IMR-90 (cell line): ENCODE data around the gene CLEC9A.

Source experiments
- BHLHE40 ChIP-seq: fragments of 150-350 bp; IDR thresholded peaks from 2 replicates; pipeline ENCODE4 v1.6.1; 2016; ENCODE audit warnings: mild to moderate bottlenecking, low read depth, low read length
- CEBPB ChIP-seq: IDR thresholded peaks from 2 replicates; pipeline ENCODE4 v1.6.1; 2012; ENCODE audit warnings: low read depth, low read length, improper control_type of control experiment
- CHD1 ChIP-seq: IDR thresholded peaks from 2 replicates; pipeline ENCODE4 v1.6.1; 2012; ENCODE audit warnings: low read depth, low read length, improper control_type of control experiment
- CTCF ChIP-seq: conservative IDR thresholded peaks from 2 replicates; pipeline ENCODE4 v1.5.1; 2012; ENCODE audit warnings: mild to moderate bottlenecking, low read depth, low read length, improper control_type of control experiment
- ELK1 ChIP-seq: fragments of 150-350 bp; IDR thresholded peaks from 2 replicates; pipeline ENCODE4 v1.6.1; 2016; ENCODE audit warnings: low read depth, mild to moderate bottlenecking, low read length, moderate library complexity, borderline replicate concordance
- FOS ChIP-seq: fragments of 150-350 bp; IDR thresholded peaks from 2 replicates; pipeline ENCODE4 v1.6.1; 2016; ENCODE audit warnings: low read depth, low read length
- MAFK ChIP-seq: IDR thresholded peaks from 2 replicates; pipeline ENCODE4 v1.6.1; 2012; ENCODE audit warnings: low read depth, low read length, improper control_type of control experiment
- MAZ ChIP-seq: IDR thresholded peaks from 2 replicates; pipeline ENCODE4 v1.6.1; 2012; ENCODE audit warnings: low read depth, mild to moderate bottlenecking, low read length, improper control_type of control experiment, moderate library complexity, borderline replicate concordance
- MXI1 ChIP-seq: IDR thresholded peaks from 2 replicates; pipeline ENCODE4 v1.6.1; 2012; ENCODE audit warnings: low read depth, mild to moderate bottlenecking, low read length, moderate library complexity, borderline replicate concordance
- NFE2L2 ChIP-seq: fragments of 150-350 bp; IDR thresholded peaks from 2 replicates; pipeline ENCODE4 v1.6.1; 2016; ENCODE audit warnings: low read depth, mild to moderate bottlenecking, low read length
- POLR2A ChIP-seq: IDR thresholded peaks from 2 replicates; pipeline ENCODE4 v1.6.1; 2012; ENCODE audit warnings: mild to moderate bottlenecking, low read depth, low read length
- RAD21 ChIP-seq: IDR thresholded peaks from 2 replicates; pipeline ENCODE4 v1.6.1; 2012; ENCODE audit warnings: low read length, improper control_type of control experiment
- RCOR1 ChIP-seq: IDR thresholded peaks from 2 replicates; pipeline ENCODE4 v1.6.1; 2012; ENCODE audit warnings: mild to moderate bottlenecking, low read length, improper control_type of control experiment; ENCODE audit not compliant: insufficient replicate concordance
- USF2 ChIP-seq: fragments of 150-350 bp; IDR thresholded peaks from 2 replicates; pipeline ENCODE4 v1.6.1; 2017; ENCODE audit warnings: mild to moderate bottlenecking, antibody characterized with exemption, low read length, low read depth

GRCh38 chr12:10072131-10072530 lies 41.6 kb downstream of the CLEC9A start:
- TF ChIP-seq CTCF (no peak), BHLHE40 (no peak), RAD21 (no peak), RCOR1 (no peak), POLR2A (no peak), MAFK (no peak), USF2 (no peak), MXI1 (no peak), CHD1 (no peak), ELK1 (no peak), CEBPB (no peak), MAZ (no peak), FOS (no peak), NFE2L2 (no peak)
